HepG2 (cell line): ENCODE measurements around the gene NOSIP. TPM values are rescaled to one million over a fixed set of nuclear protein-coding genes. Genes with fewer than 3 reads are reported as not detected.

ENCODE experiments used
- ETV6 ChIP-seq: sonication (generic); formaldehyde crosslinking; conservative IDR thresholded peaks from 2 replicates; pipeline ENCODE4 v1.4.0; 2020; ENCODE audit warnings: missing genetic modification reagents
- HOXA3 ChIP-seq: sonication (generic); formaldehyde crosslinking; IDR thresholded peaks from 2 replicates; pipeline ENCODE4 v1.5.0; 2020; ENCODE audit warnings: missing genetic modification reagents
- JUNB ChIP-seq: sonication (generic); formaldehyde crosslinking; IDR thresholded peaks from 2 replicates; pipeline ENCODE4 v1.8.0; 2022; ENCODE audit warnings: missing genetic modification reagents, mild to moderate bottlenecking, borderline replicate concordance
- MBD4 ChIP-seq: IDR thresholded peaks from 2 replicates; pipeline ENCODE4 v1.6.1; 2012; ENCODE audit warnings: low read length, inconsistent platforms, borderline replicate concordance
- NFRKB ChIP-seq: fragments of 450-650 bp; IDR thresholded peaks from 2 replicates; pipeline ENCODE4 v1.6.1; 2017
- POLR2G ChIP-seq: fragments of 200-400 bp; formaldehyde crosslinking; IDR thresholded peaks from 2 replicates; pipeline ENCODE4 v1.6.1; 2018; ENCODE audit warnings: mild to moderate bottlenecking, low read depth, low read length, moderate library complexity
- SKI ChIP-seq: fragments of 450-650 bp; IDR thresholded peaks from one replicate; pipeline ENCODE4 v1.6.1; 2018; ENCODE audit warnings: mild to moderate bottlenecking; ENCODE audit not compliant: partially characterized antibody
- SMAD9 ChIP-seq: sonication (generic); formaldehyde crosslinking; IDR thresholded peaks from 2 replicates; pipeline ENCODE4 v1.5.1; 2020; ENCODE audit warnings: mild to moderate bottlenecking, missing genetic modification reagents
- TCF12 ChIP-seq, 2 experiments: fragments of 450-650 bp in 1 of 2; sonication (generic) in 1 of 2; formaldehyde crosslinking in 1 of 2; IDR thresholded peaks; 2 replicates each; pipeline versions ENCODE4 v1.6.1 to v1.8.0; 2017 to 2022; ENCODE audit warnings: antibody characterized with exemption in 1 of 2, mild to moderate bottlenecking in 1 of 2, missing genetic modification reagents in 1 of 2, moderate library complexity in 1 of 2
- ZBTB20 ChIP-seq: sonication (generic); formaldehyde crosslinking; IDR thresholded peaks from 2 replicates; pipeline ENCODE4 v1.8.1; 2023; ENCODE audit warnings: missing genetic modification reagents, low read depth, mild to moderate bottlenecking, borderline replicate concordance
- ZBTB21 ChIP-seq: sonication (generic); formaldehyde crosslinking; IDR thresholded peaks from 2 replicates; pipeline ENCODE4 v1.4.0; 2020; ENCODE audit warnings: missing genetic modification reagents
- ZKSCAN8 ChIP-seq: IDR thresholded peaks from 2 replicates; pipeline ENCODE4 v1.6.1; 2016; ENCODE audit warnings: borderline replicate concordance, missing genetic modification reagents, missing compliant biosample characterization
- ZNF253 ChIP-seq: sonication (generic); formaldehyde crosslinking; IDR thresholded peaks from 2 replicates; pipeline ENCODE4 v1.8.0; 2022; ENCODE audit warnings: mild to moderate bottlenecking, missing genetic modification reagents, borderline replicate concordance
- polyA plus RNA-seq, 8 experiments: library from polyadenylated mRNA; depleted of rRNA in 3 of 8; stranded (reverse) in 7 of 8; unstranded in 1 of 8; fragments of >200 nt; fragmentation: Illumina TruSeq in 4 of 8; extraction: Trizol in 4 of 8; gene quantifications; 2 replicates each; pipeline versions ENCODE4 v1.2.1 to v1.2.3, GENCODE V29; 2011 to 2016; ENCODE audit warnings: low read depth in 4 of 8, missing spikeins in 1 of 8, mixed read lengths in 1 of 8; ENCODE audit not compliant: insufficient read depth in 1 of 8
- total RNA-seq, 5 experiments: library from RNA; depleted of rRNA; stranded (reverse); fragments of >200 nt; fragmentation: Illumina TruSeq; extraction: Trizol; gene quantifications; 2 replicates each; pipeline ENCODE4 v1.2.3, GENCODE V29; 2016; ENCODE audit warnings: low read depth in 1 of 5
- TF ChIP-seq, protein P1 (sequence below), 2 experiments: fragments of 450-650 bp in 1 of 2; sonication (generic) in 1 of 2; formaldehyde crosslinking in 1 of 2; IDR thresholded peaks; 2 replicates each; pipeline versions ENCODE4 v1.6.1 to v1.8.0; 2016 to 2022; ENCODE audit warnings: antibody characterized with exemption in 1 of 2, mild to moderate bottlenecking in 1 of 2, missing genetic modification reagents in 1 of 2
- TF ChIP-seq, protein P2 (sequence below): sonication (generic); formaldehyde crosslinking; IDR thresholded peaks from 2 replicates; pipeline ENCODE4 v1.4.0; 2020; ENCODE audit warnings: missing genetic modification reagents, borderline replicate concordance
- TF ChIP-seq, protein P3 (sequence below): sonication (generic); formaldehyde crosslinking; IDR thresholded peaks from 2 replicates; pipeline ENCODE4 v1.8.0; 2022; ENCODE audit warnings: mild to moderate bottlenecking, missing genetic modification reagents; ENCODE audit not compliant: insufficient replicate concordance

NOSIP gene
- total and polyA plus RNA-seq, 2 of the 13 experiments (the other 11 are each of a cell fraction or from before 2014, with no cell fraction given) = 54.3 to 78.0 TPM

DNA sequence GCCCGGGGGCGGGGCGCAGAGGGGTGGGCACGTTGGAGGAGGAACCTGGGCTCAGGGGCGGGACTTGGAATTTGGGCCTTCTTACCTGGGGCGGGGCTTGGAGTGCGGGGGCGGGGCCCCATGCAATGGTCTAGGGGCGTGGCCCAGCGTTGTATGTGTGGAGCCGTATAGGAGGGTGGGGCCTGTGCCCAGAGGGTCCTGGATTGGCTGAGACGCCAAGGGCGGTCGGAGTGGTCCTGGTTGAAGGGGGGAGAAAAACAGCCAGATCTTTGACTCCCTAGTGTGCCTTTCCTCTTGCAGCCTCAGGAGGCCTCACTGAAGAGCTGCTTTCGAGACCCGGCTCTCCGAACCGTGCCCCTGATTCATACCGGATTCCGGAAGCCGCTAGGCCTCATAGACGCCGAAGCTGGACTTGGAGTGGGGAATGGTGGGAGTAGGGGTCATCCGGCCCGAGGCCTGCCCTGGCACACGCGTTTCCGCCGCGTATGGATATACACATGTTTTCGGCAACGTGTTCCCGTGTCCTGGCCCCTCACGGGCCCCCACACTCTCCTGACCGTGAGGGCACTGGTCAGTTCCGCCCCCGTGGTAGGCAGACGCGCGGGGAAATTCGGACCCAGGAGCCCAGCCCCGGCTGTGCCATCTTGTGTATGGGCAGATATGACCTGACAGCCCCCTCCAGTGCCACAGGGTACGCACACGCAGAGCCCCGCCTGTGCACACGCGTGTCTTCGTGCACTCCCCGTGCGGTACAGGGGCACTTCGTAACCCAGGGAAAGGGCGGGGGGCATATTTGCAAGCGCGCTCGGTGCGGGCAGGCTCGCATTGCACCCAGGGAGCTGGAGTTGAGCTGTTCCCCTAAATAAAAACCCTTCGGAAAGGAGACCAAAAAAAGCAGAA lies 10.0 kb upstream of the NOSIP start (continued):
- TF ChIP-seq, protein P1, sequence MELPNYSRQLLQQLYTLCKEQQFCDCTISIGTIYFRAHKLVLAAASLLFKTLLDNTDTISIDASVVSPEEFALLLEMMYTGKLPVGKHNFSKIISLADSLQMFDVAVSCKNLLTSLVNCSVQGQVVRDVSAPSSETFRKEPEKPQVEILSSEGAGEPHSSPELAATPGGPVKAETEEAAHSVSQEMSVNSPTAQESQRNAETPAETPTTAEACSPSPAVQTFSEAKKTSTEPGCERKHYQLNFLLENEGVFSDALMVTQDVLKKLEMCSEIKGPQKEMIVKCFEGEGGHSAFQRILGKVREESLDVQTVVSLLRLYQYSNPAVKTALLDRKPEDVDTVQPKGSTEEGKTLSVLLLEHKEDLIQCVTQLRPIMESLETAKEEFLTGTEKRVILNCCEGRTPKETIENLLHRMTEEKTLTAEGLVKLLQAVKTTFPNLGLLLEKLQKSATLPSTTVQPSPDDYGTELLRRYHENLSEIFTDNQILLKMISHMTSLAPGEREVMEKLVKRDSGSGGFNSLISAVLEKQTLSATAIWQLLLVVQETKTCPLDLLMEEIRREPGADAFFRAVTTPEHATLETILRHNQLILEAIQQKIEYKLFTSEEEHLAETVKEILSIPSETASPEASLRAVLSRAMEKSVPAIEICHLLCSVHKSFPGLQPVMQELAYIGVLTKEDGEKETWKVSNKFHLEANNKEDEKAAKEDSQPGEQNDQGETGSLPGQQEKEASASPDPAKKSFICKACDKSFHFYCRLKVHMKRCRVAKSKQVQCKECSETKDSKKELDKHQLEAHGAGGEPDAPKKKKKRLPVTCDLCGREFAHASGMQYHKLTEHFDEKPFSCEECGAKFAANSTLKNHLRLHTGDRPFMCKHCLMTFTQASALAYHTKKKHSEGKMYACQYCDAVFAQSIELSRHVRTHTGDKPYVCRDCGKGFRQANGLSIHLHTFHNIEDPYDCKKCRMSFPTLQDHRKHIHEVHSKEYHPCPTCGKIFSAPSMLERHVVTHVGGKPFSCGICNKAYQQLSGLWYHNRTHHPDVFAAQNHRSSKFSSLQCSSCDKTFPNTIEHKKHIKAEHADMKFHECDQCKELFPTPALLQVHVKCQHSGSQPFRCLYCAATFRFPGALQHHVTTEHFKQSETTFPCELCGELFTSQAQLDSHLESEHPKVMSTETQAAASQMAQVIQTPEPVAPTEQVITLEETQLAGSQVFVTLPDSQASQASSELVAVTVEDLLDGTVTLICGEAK (IDR thresholded peaks at IDR 0.05) = no peak
- TF ChIP-seq, protein P1 (CRISPR knock-in tag; IDR thresholded peaks at IDR 0.05) = peak; percentile 31; the same call in 1 of the 2 replicates
- TF ChIP-seq, protein P2, sequence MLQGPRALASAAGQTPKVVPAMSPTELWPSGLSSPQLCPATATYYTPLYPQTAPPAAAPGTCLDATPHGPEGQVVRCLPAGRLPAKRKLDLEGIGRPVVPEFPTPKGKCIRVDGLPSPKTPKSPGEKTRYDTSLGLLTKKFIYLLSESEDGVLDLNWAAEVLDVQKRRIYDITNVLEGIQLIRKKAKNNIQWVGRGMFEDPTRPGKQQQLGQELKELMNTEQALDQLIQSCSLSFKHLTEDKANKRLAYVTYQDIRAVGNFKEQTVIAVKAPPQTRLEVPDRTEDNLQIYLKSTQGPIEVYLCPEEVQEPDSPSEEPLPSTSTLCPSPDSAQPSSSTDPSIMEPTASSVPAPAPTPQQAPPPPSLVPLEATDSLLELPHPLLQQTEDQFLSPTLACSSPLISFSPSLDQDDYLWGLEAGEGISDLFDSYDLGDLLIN (CRISPR knock-in tag) = no peak
- peak; percentile 69; the same call in 1 of the 2 replicates for TF ChIP-seq ZBTB20 (CRISPR knock-in tag)
- TF ChIP-seq POLR2G = peak; percentile 88
- TF ChIP-seq NFRKB = no peak
- no peak for TF ChIP-seq JUNB (CRISPR knock-in tag)
- TF ChIP-seq ZNF253 (CRISPR knock-in tag) = no peak
- TF ChIP-seq ZKSCAN8 (CRISPR knock-in tag) = no peak
- TF ChIP-seq, protein P3, sequence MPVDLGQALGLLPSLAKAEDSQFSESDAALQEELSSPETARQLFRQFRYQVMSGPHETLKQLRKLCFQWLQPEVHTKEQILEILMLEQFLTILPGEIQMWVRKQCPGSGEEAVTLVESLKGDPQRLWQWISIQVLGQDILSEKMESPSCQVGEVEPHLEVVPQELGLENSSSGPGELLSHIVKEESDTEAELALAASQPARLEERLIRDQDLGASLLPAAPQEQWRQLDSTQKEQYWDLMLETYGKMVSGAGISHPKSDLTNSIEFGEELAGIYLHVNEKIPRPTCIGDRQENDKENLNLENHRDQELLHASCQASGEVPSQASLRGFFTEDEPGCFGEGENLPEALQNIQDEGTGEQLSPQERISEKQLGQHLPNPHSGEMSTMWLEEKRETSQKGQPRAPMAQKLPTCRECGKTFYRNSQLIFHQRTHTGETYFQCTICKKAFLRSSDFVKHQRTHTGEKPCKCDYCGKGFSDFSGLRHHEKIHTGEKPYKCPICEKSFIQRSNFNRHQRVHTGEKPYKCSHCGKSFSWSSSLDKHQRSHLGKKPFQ (CRISPR knock-in tag) = no peak
- TF ChIP-seq ZBTB21 = no peak
- no peak for TF ChIP-seq SKI
- TF ChIP-seq TCF12 (IDR thresholded peaks at IDR 0.05) = no peak
- 0 out of 2 replicates have a peak, but pooled peaks have one; percentile 20 for TF ChIP-seq TCF12 (CRISPR knock-in tag; IDR thresholded peaks at IDR 0.05)
- no peak for TF ChIP-seq MBD4
- TF ChIP-seq HOXA3 (CRISPR knock-in tag) = peak; percentile 74
- TF ChIP-seq SMAD9 (CRISPR knock-in tag) = 0 out of 2 replicates have a peak, but pooled peaks have one; percentile 37
- peak; percentile 62; the same call in 1 of the 2 replicates for TF ChIP-seq ETV6 (CRISPR knock-in tag)
